Activated B cell treated with CpG ODN at 0.5 μM for 24 hours (primary cell): Measurements from ENCODE around the gene VKORC1. TPM values are rescaled to one million over a fixed set of nuclear protein-coding genes. Genes with fewer than 3 reads are reported as not detected.

Experiments
- ATAC-seq: fragments of 200-7000 bp; cut with Tn5 transposase; one replicate; pipeline ENCODE4 v1.10.0; 2021; ENCODE audit warnings: low read depth, mild to moderate bottlenecking, moderate library complexity
- CTCF ChIA-PET: fragments of 350-600 bp; sonication (Branson Sonifier 250); formaldehyde crosslinking; loops from one replicate; lab custom pipeline; 2021; ENCODE audit warnings: antibody characterized with exemption; lab: Charles Lee
- POLR2A ChIA-PET: fragments of 350-600 bp; sonication (Branson Sonifier 250); formaldehyde crosslinking; loops from one replicate; lab custom pipeline; 2021; ENCODE audit warnings: antibody characterized with exemption; lab: Charles Lee
- DNase-seq: peaks from one replicate; pipeline ENCODE4 v3.0.0; 2022
- H3K27ac Mint-ChIP-seq: one replicate; pipeline ENCODE4 v1.8.0; 2020; ENCODE audit warnings: mixed read lengths
- H3K27me3 Mint-ChIP-seq: one replicate; pipeline ENCODE4 v1.8.0; 2021; ENCODE audit warnings: mixed read lengths
- H3K36me3 Mint-ChIP-seq: one replicate; pipeline ENCODE4 v1.8.0; 2021; ENCODE audit warnings: low read depth, mixed read lengths
- H3K4me1 Mint-ChIP-seq: one replicate; pipeline ENCODE4 v1.8.0; 2021; ENCODE audit warnings: mixed read lengths
- H3K4me3 Mint-ChIP-seq: one replicate; pipeline ENCODE4 v1.8.0; 2020; ENCODE audit warnings: mild to moderate bottlenecking, mixed read lengths
- H3K9me3 Mint-ChIP-seq: one replicate; pipeline ENCODE4 v1.8.0; 2020; ENCODE audit warnings: mixed read lengths
- intact Hi-C: fragments of 100-400 bp; cut with micrococcal nuclease; formaldehyde crosslinking; loops from one replicate; pipeline ENCODE4 v1.15.1; 2024
- total RNA-seq: library from RNA; stranded (reverse); gene quantifications from 2 replicates; pipeline ENCODE4 v1.2.3, GENCODE V29; 2022
- TF ChIP-seq, protein P1 (sequence below): fragments of 200-600 bp; IDR thresholded peaks from one replicate; pipeline ENCODE4 v1.8.0; 2022; ENCODE audit warnings: antibody characterized with exemption, mild to moderate bottlenecking

The VKORC1 gene
- total RNA-seq, 1 donor from 2014 or later, result 41.9 TPM

DNA sequence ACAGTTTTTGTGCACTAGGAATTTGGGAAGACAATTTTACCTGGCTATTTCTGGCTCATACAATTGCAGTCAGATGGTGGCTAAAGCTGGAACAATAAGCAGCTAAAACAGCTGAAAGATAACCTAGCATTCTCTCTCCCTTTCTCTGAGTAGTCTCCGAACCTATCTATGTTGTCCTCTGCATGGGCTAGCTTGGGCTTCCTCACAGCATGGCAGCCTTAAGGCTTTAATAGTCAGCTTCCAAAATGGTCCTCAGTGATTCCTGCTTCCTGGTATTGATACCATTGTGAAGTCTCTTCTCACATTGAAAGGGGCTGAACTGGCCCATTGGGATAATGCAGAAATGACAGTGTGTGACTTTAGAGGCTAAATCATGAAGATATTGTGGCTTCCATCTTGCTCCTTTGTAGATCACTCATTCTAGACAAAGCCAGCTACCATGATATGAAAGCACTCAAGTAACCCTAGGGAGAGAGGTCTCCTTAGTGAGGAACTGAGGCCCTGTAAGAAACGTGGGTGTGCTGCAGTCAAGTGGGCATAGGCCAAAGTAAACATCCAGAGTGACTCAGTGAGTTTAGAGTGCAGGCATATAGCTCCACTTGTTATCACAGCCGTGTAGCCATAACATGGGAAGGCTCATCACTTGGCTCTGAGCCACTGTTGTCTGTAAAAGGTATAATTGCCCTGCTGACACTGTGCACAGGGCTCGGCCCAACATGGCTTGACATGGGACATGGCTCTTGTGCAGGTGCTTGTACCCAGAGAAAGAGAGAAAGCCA is 5.5 kb upstream of the VKORC1 start:
- Mint-ChIP-seq H3K27ac (no peak overlapping the region), H3K9me3 (no peaks in the 10 kb centered on the region), H3K4me1 (peaks cover 11% of the 10 kb centered on the region), H3K36me3 (no peaks in the 10 kb centered on the region), H3K27me3 (no peaks in the 10 kb centered on the region), H3K4me3 (no peak overlapping the region)
- ChIA-PET POLR2A (interaction anchor here (1.1 to 1.4 kb wide), 2 partner anchors 17 to 26 kb away, joined by 4 to 5 read pairs; partner anchors contain the start of genes KAT8, ZNF646 and ZNF668), CTCF (no interaction called here)
- TF ChIP-seq, protein P1, sequence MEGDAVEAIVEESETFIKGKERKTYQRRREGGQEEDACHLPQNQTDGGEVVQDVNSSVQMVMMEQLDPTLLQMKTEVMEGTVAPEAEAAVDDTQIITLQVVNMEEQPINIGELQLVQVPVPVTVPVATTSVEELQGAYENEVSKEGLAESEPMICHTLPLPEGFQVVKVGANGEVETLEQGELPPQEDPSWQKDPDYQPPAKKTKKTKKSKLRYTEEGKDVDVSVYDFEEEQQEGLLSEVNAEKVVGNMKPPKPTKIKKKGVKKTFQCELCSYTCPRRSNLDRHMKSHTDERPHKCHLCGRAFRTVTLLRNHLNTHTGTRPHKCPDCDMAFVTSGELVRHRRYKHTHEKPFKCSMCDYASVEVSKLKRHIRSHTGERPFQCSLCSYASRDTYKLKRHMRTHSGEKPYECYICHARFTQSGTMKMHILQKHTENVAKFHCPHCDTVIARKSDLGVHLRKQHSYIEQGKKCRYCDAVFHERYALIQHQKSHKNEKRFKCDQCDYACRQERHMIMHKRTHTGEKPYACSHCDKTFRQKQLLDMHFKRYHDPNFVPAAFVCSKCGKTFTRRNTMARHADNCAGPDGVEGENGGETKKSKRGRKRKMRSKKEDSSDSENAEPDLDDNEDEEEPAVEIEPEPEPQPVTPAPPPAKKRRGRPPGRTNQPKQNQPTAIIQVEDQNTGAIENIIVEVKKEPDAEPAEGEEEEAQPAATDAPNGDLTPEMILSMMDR, result no peak
- DNase-seq (no peak), ATAC-seq (no peak)
- intact Hi-C loops, result no loop called here

DNA sequence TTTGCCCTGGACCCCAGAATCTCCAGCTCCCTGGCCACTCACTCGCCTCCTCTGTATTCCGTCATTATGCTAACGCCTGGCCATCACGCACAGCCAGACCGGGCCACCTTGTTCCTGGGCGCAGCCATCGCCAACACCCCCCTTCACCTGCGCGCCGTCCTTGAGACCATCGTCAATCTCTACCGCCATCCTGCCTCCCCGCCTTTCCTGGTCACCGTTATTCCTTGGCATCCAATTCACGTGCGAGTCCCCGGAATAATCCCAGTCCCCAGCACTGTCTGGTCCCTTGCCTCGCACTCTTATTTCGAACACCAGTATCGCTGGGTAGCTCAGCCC is 541 bp downstream of the VKORC1 start:
- no peaks in the 10 kb centered on the region for H3K27me3 Mint-ChIP-seq
- ATAC-seq (no peak), DNase-seq (no peak)
- H3K9me3 Mint-ChIP-seq, result no peaks in the 10 kb centered on the region
- ChIA-PET CTCF (interaction anchor here (0.5 to 1.5 kb wide), 2 partner anchors 48 to 93 kb away, joined by 3 to 4 read pairs; no protein-coding TSS in a partner anchor), POLR2A (interaction anchor here (0.9 to 4.6 kb wide), 7 partner anchors 10 to 780 kb away, joined by 3 to 39 read pairs (median 9); partner anchors contain the start of genes FUS, KAT8, ZNF267 and ZNF646)
- intact Hi-C loops, result loop anchor here (1.0 to 2.0 kb wide), 5 partner anchors 20 to 349 kb away; partner anchors contain the start of genes KAT8, STX4, ZNF646 and ZNF668
- H3K36me3 Mint-ChIP-seq, result peaks cover 19% of the 10 kb centered on the region
- H3K4me1 Mint-ChIP-seq, result peaks cover 25% of the 10 kb centered on the region
- H3K27ac Mint-ChIP-seq, result peak overlapping the region; percentile 93
- peak overlapping the region; percentile 95 for H3K4me3 Mint-ChIP-seq
- TF ChIP-seq, protein P1, result no peak

DNA sequence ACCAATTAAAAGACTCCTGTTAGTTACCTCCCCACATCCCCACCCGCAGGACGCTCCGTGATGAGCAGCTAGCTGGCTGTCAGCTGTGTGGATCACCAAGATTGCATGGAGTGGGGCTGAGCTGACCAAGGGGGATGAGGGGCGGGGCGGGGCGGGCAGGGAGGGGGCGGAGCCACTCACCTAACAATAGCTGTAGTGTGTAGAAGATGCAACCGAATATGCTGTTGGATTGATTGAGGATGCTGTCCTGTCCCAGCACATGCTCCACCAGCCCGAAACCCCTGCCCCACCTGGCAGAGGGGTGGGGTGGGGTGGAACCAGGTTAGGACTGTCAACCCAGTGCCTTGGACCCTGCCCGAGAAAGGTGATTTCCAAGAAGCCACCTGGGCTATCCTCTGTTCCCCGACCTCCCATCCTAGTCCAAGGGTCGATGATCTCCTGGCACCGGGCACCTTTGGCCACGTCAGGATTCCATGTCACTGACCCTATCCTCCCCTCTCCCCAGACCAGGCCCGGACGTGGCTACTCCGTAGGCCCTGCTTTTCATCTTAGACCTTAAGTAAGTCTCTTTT is 1.4 kb downstream of the VKORC1 start:
- H3K4me1 Mint-ChIP-seq, result peaks cover 25% of the 10 kb centered on the region
- intact Hi-C loops, result no loop called here
- DNase-seq (no peak), ATAC-seq (no peak)
- peaks cover 19% of the 10 kb centered on the region for H3K36me3 Mint-ChIP-seq
- peak overlapping the region; percentile 35 for H3K27ac Mint-ChIP-seq
- no peaks in the 10 kb centered on the region for H3K9me3 Mint-ChIP-seq
- no peaks in the 10 kb centered on the region for H3K27me3 Mint-ChIP-seq
- CTCF ChIA-PET, result interaction anchor here (1.5 kb wide), 1 partner anchor 49 kb away, joined by 4 read pairs; no protein-coding TSS in a partner anchor
- H3K4me3 Mint-ChIP-seq, result peak overlapping the region; percentile 46
- TF ChIP-seq, protein P1, result no peak
- POLR2A ChIA-PET, result interaction anchor here (1.2 to 4.6 kb wide), 5 partner anchors 9 to 87 kb away, joined by 5 to 39 read pairs (median 8); partner anchors contain the start of genes FUS, KAT8, ZNF646 and ZNF668

DNA sequence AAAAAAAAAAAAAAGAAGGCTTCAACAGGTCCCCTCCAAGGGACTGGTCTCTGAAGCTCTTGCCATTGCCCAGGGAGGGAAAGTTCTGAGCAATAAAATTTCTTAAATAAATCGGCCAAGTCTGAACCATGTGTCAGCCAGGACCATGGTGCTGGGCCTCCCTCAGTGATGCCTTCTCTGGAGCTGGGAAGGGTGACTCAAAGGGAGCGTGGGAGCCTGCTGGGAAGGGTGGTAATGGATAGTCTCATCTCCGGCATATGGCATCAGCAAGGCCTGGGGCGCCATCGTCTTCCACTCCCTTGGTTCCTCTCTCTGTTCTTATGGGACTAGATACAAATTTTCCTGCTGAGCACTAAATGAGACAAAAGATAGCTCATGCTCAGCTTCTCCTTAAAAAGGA is 2.3 kb downstream of the VKORC1 start:
- H3K27ac Mint-ChIP-seq, result peak overlapping the region; percentile 19
- ATAC-seq (no peak), DNase-seq (no peak)
- ChIA-PET POLR2A (interaction anchor here (1.0 to 4.6 kb wide), 6 partner anchors 16 to 88 kb away, joined by 3 to 39 read pairs (median 7); partner anchors contain the start of genes FUS, KAT8, ZNF646 and ZNF668), CTCF (no interaction called here)
- H3K36me3 Mint-ChIP-seq, result peaks cover 19% of the 10 kb centered on the region
- intact Hi-C loops, result no loop called here
- no peaks in the 10 kb centered on the region for H3K9me3 Mint-ChIP-seq
- TF ChIP-seq, protein P1, result no peak
- peaks cover 25% of the 10 kb centered on the region for H3K4me1 Mint-ChIP-seq
- no peak overlapping the region for H3K4me3 Mint-ChIP-seq
- H3K27me3 Mint-ChIP-seq, result no peaks in the 10 kb centered on the region

DNA sequence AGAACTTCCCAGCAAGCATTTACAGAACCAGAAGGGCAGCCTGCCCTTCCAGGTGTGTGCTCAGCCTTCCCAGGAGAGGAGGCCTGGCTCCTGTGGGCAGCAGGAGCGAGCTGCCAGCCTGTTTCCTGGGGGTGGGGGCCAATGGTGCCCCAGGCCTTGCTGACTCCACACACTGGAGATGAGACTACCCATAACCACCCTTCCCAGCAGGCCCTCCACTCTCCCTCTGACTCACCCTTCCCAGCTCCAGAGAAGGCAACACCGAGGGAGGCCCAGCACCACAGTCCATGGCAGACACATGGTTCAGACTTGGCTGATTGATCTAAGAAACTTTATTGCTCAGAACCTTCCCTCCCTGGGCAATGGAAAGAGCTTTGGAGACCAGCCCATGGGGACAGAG is 4.1 kb downstream of the VKORC1 start:
- intact Hi-C loops, result no loop called here
- H3K27ac Mint-ChIP-seq, result no peak overlapping the region
- ChIA-PET CTCF (no interaction called here), POLR2A (interaction anchor here (1.1 kb wide), 1 partner anchor 17 kb away, joined by 3 read pairs; the partner anchor contains the start of gene ZNF668)
- peaks cover 25% of the 10 kb centered on the region for H3K36me3 Mint-ChIP-seq
- no peak for DNase-seq
- H3K27me3 Mint-ChIP-seq, result no peaks in the 10 kb centered on the region
- H3K4me3 Mint-ChIP-seq, result no peak overlapping the region
- no peak for ATAC-seq
- no peaks in the 10 kb centered on the region for H3K9me3 Mint-ChIP-seq
- TF ChIP-seq, protein P1, result no peak
- peaks cover 20% of the 10 kb centered on the region for H3K4me1 Mint-ChIP-seq
